Lower lobe of right lung (tissue), 2 donors: Measurements from ENCODE around the gene TBC1D4. TPM values are rescaled to one million over a fixed set of nuclear protein-coding genes. Genes with fewer than 3 reads are reported as not detected.

ENCODE experiments used
- ATAC-seq, 2 donors: fragments of 200-7000 bp; cut with Tn5 transposase; one replicate each; pipeline ENCODE4 v1.9.1; 2020 to 2022; ENCODE audit warnings: mild to moderate bottlenecking in 2 of 2, moderate library complexity in 2 of 2
- DNase-seq: peaks from one replicate; pipeline ENCODE4 v3.0.0-alpha.2; 2020
- H3K27ac ChIP-seq: fragments of 200-600 bp; one replicate; pipeline ENCODE4 v1.8.0; 2022
- H3K27me3 ChIP-seq: fragments of 200-600 bp; one replicate; pipeline ENCODE4 v1.8.0; 2022; ENCODE audit warnings: low read depth
- H3K36me3 ChIP-seq: fragments of 200-600 bp; one replicate; pipeline ENCODE4 v1.8.0; 2022; ENCODE audit warnings: mild to moderate bottlenecking
- H3K4me1 ChIP-seq: fragments of 200-600 bp; one replicate; pipeline ENCODE4 v1.8.0; 2022
- H3K4me3 ChIP-seq: fragments of 200-600 bp; one replicate; pipeline ENCODE4 v1.8.0; 2022; ENCODE audit warnings: mild to moderate bottlenecking
- H3K9me3 ChIP-seq: fragments of 200-600 bp; one replicate; pipeline ENCODE4 v1.8.0; 2022
- intact Hi-C: fragments of 100-400 bp; cut with DNase I; formaldehyde crosslinking; loops from one replicate; pipeline ENCODE4 v1.11.0; 2022
- total RNA-seq: library from RNA; stranded (reverse); fragmentation: NEBNext Ultra II Directional; extraction: Animal tissue kit (Norgen Biotek cat#: 25700); gene quantifications from one replicate; pipeline ENCODE4 v1.2.1, GENCODE V29; 2021
- TF ChIP-seq, protein P1 (sequence below): fragments of 200-600 bp; IDR thresholded peaks from one replicate; pipeline ENCODE4 v1.8.0; 2022; ENCODE audit warnings: antibody characterized with exemption, mild to moderate bottlenecking
- donor health status: DM: no; HTN: yes; CAD: no; lungs with severe emphysema.

The TBC1D4 gene
- total RNA-seq, 1 donor from 2014 or later, result 30.4 TPM

DNA sequence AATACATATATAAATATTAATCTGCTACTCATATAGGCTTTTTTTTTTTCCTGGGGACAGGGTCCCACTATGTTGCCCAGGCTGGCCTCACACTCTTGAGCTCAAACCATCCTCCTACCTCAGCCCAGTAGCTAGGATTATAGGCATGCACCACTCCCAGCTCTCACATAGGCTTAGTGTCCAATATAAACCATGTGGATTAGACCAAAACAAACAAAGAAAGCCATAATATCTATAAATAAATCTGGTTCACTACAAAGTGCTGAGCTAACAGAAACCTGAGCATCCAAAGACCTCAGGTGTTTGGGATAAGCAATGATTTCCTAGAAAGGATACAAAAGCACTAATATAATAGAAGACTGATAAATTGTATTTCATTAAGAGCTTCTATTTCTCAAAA lies 26.0 kb downstream of the TBC1D4 start:
- no peak overlapping the region for H3K27ac ChIP-seq
- TF ChIP-seq, protein P1, sequence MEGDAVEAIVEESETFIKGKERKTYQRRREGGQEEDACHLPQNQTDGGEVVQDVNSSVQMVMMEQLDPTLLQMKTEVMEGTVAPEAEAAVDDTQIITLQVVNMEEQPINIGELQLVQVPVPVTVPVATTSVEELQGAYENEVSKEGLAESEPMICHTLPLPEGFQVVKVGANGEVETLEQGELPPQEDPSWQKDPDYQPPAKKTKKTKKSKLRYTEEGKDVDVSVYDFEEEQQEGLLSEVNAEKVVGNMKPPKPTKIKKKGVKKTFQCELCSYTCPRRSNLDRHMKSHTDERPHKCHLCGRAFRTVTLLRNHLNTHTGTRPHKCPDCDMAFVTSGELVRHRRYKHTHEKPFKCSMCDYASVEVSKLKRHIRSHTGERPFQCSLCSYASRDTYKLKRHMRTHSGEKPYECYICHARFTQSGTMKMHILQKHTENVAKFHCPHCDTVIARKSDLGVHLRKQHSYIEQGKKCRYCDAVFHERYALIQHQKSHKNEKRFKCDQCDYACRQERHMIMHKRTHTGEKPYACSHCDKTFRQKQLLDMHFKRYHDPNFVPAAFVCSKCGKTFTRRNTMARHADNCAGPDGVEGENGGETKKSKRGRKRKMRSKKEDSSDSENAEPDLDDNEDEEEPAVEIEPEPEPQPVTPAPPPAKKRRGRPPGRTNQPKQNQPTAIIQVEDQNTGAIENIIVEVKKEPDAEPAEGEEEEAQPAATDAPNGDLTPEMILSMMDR, result no peak
- no peaks in the 10 kb centered on the region for H3K36me3 ChIP-seq
- DNase-seq, result no peak
- no peak overlapping the region for H3K4me3 ChIP-seq
- intact Hi-C loops, result no loop called here
- no peaks in the 10 kb centered on the region for H3K9me3 ChIP-seq
- ATAC-seq, result no peak
- H3K4me1 ChIP-seq, result no peaks in the 10 kb centered on the region
- no peaks in the 10 kb centered on the region for H3K27me3 ChIP-seq

- H3K27ac ChIP-seq, result no peak overlapping the region
- no peaks in the 10 kb centered on the region for H3K36me3 ChIP-seq
- DNase-seq, result no peak
- no peak overlapping the region for H3K4me3 ChIP-seq
- intact Hi-C loops, result no loop called here
- H3K9me3 ChIP-seq, result no peaks in the 10 kb centered on the region
- H3K4me1 ChIP-seq, result no peaks in the 10 kb centered on the region
- ATAC-seq, result no peak
- TF ChIP-seq, protein P1, result no peak
- no peaks in the 10 kb centered on the region for H3K27me3 ChIP-seq
Observed at GRCh38 chr13:75454497-75454896, 27.5 kb downstream of the TBC1D4 start.

GRCh38 chr13:75452564-75452963 lies 29.4 kb downstream of the TBC1D4 start:
- DNase-seq, result no peak

DNA sequence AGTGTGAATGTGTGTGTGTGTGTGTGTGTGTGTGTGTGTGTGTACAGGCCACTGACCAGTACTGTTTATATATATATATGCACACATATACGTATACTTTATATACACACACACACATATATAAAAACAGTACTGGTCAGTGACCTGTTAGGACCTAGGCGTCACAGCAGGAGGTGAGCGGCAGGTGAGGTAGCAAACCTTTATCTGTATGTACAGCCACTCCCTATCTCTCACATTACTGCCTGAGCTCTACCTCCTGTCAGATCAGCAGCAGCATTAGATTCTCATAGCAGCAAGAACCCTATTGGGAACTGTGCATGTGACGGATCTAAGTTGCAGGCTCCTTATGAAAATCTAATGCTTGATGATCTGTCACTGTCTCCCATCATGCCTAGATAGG lies 34.5 kb downstream of the TBC1D4 start:
- Histone ChIP-seq H3K4me3 (no peak overlapping the region), H3K36me3 (no peaks in the 10 kb centered on the region), H3K9me3 (no peaks in the 10 kb centered on the region), H3K27ac (no peak overlapping the region), H3K4me1 (no peaks in the 10 kb centered on the region), H3K27me3 (no peaks in the 10 kb centered on the region)
- intact Hi-C loops, result no loop called here
- DNase-seq (no peak), ATAC-seq (no peak)
- TF ChIP-seq, protein P1, result no peak

More at GRCh38 chr13:75452564-75452963, 29.4 kb downstream of the TBC1D4 start:
- Histone ChIP-seq H3K4me3 (no peak overlapping the region), H3K4me1 (no peaks in the 10 kb centered on the region), H3K27me3 (no peaks in the 10 kb centered on the region), H3K27ac (peak overlapping the region; percentile 4), H3K9me3 (no peaks in the 10 kb centered on the region), H3K36me3 (no peaks in the 10 kb centered on the region)
- ATAC-seq, result peak in 1 of 2 donors; percentile 59
- TF ChIP-seq, protein P1, result no peak
- intact Hi-C loops, result no loop called here

DNA sequence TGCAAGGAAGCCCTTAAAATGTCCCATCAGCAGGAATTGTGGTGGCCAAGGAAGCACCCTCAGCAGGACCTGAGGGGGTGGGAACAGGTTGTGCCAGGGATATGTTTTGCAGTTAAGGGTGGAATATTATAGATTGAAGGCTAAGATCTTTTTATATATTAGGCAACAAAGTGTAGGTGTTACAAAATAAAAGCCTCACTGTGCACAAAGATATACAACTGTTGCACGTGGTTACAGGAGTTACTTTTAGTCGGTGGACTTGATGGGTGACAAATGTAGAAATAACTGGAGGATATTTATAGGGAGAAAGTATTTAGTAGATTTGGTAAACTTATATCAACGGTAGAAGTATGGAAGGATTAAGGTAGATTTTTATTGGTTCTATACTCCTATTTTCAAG lies 35.1 kb downstream of the TBC1D4 start:
- Histone ChIP-seq H3K27me3 (no peaks in the 10 kb centered on the region), H3K4me3 (no peak overlapping the region), H3K27ac (no peak overlapping the region), H3K4me1 (no peaks in the 10 kb centered on the region), H3K36me3 (no peaks in the 10 kb centered on the region), H3K9me3 (no peaks in the 10 kb centered on the region)
- DNase-seq (no peak), ATAC-seq (no peak)
- intact Hi-C loops, result no loop called here
- TF ChIP-seq, protein P1, result no peak
